Measurements from ENCODE around the gene ZMAT1.

- no peak for TF ChIP-seq ZNF138 (tag by site-specific recombination; IDR thresholded peaks at IDR 0.05; ENCODE audit: borderline replicate concordance)
- TF ChIP-seq ZNF302 (tag by site-specific recombination; IDR thresholded peaks at IDR 0.05; ENCODE audit: low read depth): no peak
- no peak for TF ChIP-seq SP2 (tag by site-specific recombination; IDR thresholded peaks at IDR 0.05)
- no peak for TF ChIP-seq ZNF23 (tag by site-specific recombination; IDR thresholded peaks at IDR 0.05; ENCODE audit: borderline replicate concordance)
- TF ChIP-seq ZNF274 (IDR thresholded peaks at IDR 0.05; ENCODE audit: low read length): no peak
- no peak for TF ChIP-seq ZNF274 (tag by site-specific recombination; IDR thresholded peaks at IDR 0.05; ENCODE audit: borderline replicate concordance)
- TF ChIP-seq ZSCAN18 (tag by site-specific recombination; IDR thresholded peaks at IDR 0.05): no peak
- TF ChIP-seq CTCF (tag by site-specific recombination; IDR thresholded peaks at IDR 0.05): no peak
- TF ChIP-seq ZSCAN5A (tag by site-specific recombination; IDR thresholded peaks at IDR 0.05): no peak
- TF ChIP-seq ZBTB8A (tag by site-specific recombination; IDR thresholded peaks at IDR 0.05): no peak
- no peak for TF ChIP-seq ZNF510 (tag by site-specific recombination; IDR thresholded peaks at IDR 0.05; ENCODE audit: insufficient replicate concordance)
- no peak for TF ChIP-seq KLF9 (tag by site-specific recombination; IDR thresholded peaks at IDR 0.05; ENCODE audit: low read depth)
- no peak for TF ChIP-seq ZNF645 (tag by site-specific recombination; IDR thresholded peaks at IDR 0.05)
These were observed 13.1 kb downstream of the ZMAT1 start for GRCh38 chrX:101918751-101919150.

Data from HEK293 (cell line).